ENCODE data around the gene C1S. TPM values are rescaled to one million over a fixed set of nuclear protein-coding genes. Genes with fewer than 3 reads are reported as not detected.

Gene C1S
- total RNA-seq, 4 donors from 2014 or later = 25.2 to 375 (median 110) TPM

GRCh38 chr12:7058163-7058845 is 2.2 kb upstream of the C1S start:
- H3K4me3 ChIP-seq = no peak overlapping the region
- H3K9me3 ChIP-seq = no peaks in the 10 kb centered on the region
- no peaks in the 10 kb centered on the region for H3K27me3 ChIP-seq
- TF ChIP-seq POLR2A (IDR thresholded peaks at IDR 0.05) (no peak), CTCF (IDR thresholded peaks at IDR 0.05) (no peak)
- 76 to 79% methylated on average over 2 to 3 of the region's 3 CpGs for WGBS, 2 donors
- no peak overlapping the region for H3K27ac ChIP-seq
- intact Hi-C loops (cut with DNase I) = loop anchor here (5.0 kb wide), 1 partner anchor 34 kb away; the partner anchor contains the start of gene C1R
- peaks cover 8 to 50% (median 24%) of the 10 kb centered on the region in 3 donors for H3K4me1 ChIP-seq
- DNase-seq = no peak
- H3K36me3 ChIP-seq = no peaks in the 10 kb centered on the region

- Histone ChIP-seq H3K27ac (no peak overlapping the region), H3K27me3 (no peaks in the 10 kb centered on the region), H3K4me1 (peaks cover 8 to 56% (median 27%) of the 10 kb centered on the region in 3 donors), H3K4me3 (no peak overlapping the region), H3K36me3 (peaks cover 0 to under 1% (median 0%) of the 10 kb centered on the region in 3 donors), H3K9me3 (no peaks in the 10 kb centered on the region)
- 88 to 96% methylated on average over 7 to 9 of the region's 9 CpGs for WGBS, 2 donors
- no peak for TF ChIP-seq CTCF (IDR thresholded peaks at IDR 0.05)
- TF ChIP-seq POLR2A (IDR thresholded peaks at IDR 0.05) = no peak
- intact Hi-C loops (cut with DNase I) = loop anchor here (5.0 kb wide), 1 partner anchor 33 kb away; the partner anchor contains the start of gene C1R
- no peak for DNase-seq
Measured at GRCh38 chr12:7058850-7059395, 1.6 kb upstream of the C1S start.

- intact Hi-C loops (cut with DNase I) = loop anchor here (5.0 kb wide), 1 partner anchor 33 kb away; the partner anchor contains the start of gene C1R
- Histone ChIP-seq H3K9me3 (no peaks in the 10 kb centered on the region), H3K4me1 (peaks cover 8 to 63% (median 27%) of the 10 kb centered on the region in 3 donors), H3K27me3 (no peaks in the 10 kb centered on the region), H3K36me3 (peaks cover 0 to 8% (median 0%) of the 10 kb centered on the region in 3 donors), H3K27ac (peak overlapping the region; percentile 31 to 88 (median 84)), H3K4me3 (no peak overlapping the region)
- 78 to 95% methylated on average over 4 of the region's 4 CpGs for WGBS, 2 donors
- no peak for TF ChIP-seq CTCF (IDR thresholded peaks at IDR 0.05)
- no peak for TF ChIP-seq POLR2A (IDR thresholded peaks at IDR 0.05)
- DNase-seq = no peak
Measured at GRCh38 chr12:7059780-7060179, 738 bp upstream of the C1S start.

GRCh38 chr12:7061138-7061537 is 620 bp downstream of the C1S start:
- peaks cover 8 to 77% (median 31%) of the 10 kb centered on the region in 3 donors for H3K4me1 ChIP-seq

More at GRCh38 chr12:7061138-7061537, 620 bp downstream of the C1S start:
- WGBS, 2 donors = 57 to 67% methylated on average over 9 to 13 of the region's 13 CpGs
- Histone ChIP-seq H3K27me3 (no peaks in the 10 kb centered on the region), H3K27ac (peak overlapping the region; percentile 75 to 88 (median 84)), H3K36me3 (peaks cover 0 to 15% (median 0%) of the 10 kb centered on the region in 3 donors), H3K9me3 (no peaks in the 10 kb centered on the region), H3K4me3 (peak overlapping the region; percentile 9 to 62 (median 39))
- TF ChIP-seq CTCF (IDR thresholded peaks at IDR 0.05) = no peak
- TF ChIP-seq POLR2A (IDR thresholded peaks at IDR 0.05) = no peak
- intact Hi-C loops (cut with DNase I) = no loop called here
- no peak for DNase-seq

Data from esophagus squamous epithelium (tissue), 5 donors.